GM12865 (cell line): ENCODE measurements around the gene ESRRA.

Experiments used
- DNase-seq: peaks from one replicate; pipeline ENCODE4 v3.0.0; 2010; ENCODE audit warnings: low read depth
- H3K4me3 ChIP-seq: 2 replicates; pipeline ENCODE4 v1.5.1; 2011; ENCODE audit warnings: mild to moderate bottlenecking, low read depth, low read length, control low read depth
- TF ChIP-seq, protein P1 (sequence below): IDR thresholded peaks from 2 replicates; pipeline ENCODE4 v1.5.1; 2011; ENCODE audit warnings: low read length, control low read depth, low read depth, inconsistent platforms; ENCODE audit not compliant: insufficient read depth; ENCODE audit errors: missing control alignments

Gene ESRRA

DNA sequence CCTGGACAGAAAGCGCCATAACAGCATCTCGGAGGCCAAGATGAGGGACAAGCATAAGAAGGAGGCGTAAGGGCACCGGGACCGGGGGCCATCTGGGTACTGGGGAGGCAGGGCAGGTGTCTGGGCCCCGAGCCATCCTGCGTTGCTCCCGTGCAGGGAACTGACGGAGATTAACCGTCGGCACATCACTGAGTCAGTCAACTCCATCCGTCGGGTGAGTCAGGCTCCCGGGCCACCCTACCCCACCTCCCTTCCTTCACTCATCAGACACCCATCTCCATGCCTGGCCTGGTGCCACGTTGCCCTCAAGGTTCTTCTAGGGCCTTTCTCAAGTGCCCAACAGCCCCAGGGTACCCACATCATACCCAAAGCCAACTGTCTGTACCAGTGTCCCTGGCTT, 39.0 kb upstream of the ESRRA start:
- H3K4me3 ChIP-seq = no peak overlapping the region
- TF ChIP-seq, protein P1, sequence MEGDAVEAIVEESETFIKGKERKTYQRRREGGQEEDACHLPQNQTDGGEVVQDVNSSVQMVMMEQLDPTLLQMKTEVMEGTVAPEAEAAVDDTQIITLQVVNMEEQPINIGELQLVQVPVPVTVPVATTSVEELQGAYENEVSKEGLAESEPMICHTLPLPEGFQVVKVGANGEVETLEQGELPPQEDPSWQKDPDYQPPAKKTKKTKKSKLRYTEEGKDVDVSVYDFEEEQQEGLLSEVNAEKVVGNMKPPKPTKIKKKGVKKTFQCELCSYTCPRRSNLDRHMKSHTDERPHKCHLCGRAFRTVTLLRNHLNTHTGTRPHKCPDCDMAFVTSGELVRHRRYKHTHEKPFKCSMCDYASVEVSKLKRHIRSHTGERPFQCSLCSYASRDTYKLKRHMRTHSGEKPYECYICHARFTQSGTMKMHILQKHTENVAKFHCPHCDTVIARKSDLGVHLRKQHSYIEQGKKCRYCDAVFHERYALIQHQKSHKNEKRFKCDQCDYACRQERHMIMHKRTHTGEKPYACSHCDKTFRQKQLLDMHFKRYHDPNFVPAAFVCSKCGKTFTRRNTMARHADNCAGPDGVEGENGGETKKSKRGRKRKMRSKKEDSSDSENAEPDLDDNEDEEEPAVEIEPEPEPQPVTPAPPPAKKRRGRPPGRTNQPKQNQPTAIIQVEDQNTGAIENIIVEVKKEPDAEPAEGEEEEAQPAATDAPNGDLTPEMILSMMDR = no peak
- no peak for DNase-seq

DNA sequence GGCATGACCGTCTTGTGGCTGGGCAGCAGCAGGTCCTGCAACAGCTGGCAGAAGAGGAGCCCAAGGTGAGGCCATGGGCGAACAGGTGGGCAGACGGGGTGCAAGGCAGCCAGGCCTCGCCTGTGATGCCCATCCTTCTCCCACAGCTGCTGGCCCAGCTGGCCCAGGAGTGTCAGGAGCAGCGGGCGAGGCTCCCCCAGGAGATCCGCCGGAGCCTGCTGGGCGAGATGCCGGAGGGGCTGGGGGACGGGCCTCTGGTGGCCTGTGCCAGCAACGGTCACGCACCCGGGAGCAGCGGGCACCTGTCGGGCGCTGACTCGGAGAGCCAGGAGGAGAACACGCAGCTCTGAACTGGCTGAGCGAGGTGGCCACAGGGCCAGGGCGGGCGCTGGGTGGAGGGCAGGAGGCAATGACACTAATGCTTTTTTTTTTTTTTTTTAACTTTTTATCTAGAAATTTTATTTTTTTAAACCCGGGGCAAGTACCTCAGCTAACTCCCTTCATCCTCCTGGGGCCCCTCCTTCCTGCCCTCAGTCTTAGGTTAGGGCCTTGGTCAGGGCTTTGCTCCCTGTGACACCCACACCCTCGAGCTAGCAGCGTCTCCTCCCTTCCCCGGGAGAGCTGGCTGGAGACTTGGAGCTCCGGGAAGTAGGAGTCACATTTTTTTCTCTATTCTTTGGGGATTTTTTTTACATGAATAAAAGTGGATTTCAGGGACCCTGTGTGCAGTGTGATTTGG, 37.9 kb upstream of the ESRRA start:
- no peak for DNase-seq
- TF ChIP-seq, protein P1 = no peak
- H3K4me3 ChIP-seq = no peak overlapping the region

DNA sequence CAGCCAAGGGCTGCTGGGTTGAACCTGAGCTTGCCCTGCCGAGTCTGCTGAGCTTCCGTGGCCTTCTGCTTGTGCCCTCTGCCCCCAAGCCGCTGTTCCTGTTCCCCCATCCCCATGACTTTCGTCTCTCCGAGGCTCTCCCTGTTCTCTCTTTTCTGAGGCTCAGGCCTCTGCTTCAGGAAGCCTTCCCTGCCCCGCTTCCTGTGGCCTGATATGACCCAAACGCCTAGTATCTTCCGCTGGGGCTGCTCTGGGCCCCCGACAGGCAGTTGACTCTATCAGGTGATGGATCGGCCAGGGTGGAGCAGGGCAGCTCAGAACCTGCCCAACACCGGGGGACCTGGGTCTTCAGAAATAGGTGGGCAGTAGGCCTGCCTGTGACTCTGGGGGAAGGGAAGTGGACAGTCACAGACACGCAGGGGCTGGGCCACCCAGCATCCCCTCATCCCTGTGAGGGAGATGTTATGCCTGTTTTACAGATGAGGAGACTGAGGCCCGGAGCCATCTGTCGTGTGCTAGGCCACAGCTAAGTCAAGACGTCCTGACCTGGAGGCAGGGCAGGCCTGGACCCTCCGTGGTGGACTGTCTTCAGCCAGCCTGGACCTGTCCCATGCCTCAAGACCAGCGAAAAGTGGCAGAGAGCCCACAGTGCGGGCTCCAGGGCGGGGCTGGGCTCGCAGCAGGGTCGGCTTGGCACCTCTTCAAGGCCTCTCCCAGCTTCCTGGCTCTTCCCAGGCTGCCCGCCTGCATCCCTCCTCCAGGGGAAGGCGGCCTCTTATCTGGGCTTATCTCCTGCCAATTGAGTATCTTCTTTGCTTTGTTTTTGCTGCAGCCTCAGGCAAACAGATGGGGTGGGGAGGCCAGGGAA, 37.1 kb upstream of the ESRRA start:
- no peak for DNase-seq
- TF ChIP-seq, protein P1 = no peak
- H3K4me3 ChIP-seq = peak overlapping the region; percentile 55

DNA sequence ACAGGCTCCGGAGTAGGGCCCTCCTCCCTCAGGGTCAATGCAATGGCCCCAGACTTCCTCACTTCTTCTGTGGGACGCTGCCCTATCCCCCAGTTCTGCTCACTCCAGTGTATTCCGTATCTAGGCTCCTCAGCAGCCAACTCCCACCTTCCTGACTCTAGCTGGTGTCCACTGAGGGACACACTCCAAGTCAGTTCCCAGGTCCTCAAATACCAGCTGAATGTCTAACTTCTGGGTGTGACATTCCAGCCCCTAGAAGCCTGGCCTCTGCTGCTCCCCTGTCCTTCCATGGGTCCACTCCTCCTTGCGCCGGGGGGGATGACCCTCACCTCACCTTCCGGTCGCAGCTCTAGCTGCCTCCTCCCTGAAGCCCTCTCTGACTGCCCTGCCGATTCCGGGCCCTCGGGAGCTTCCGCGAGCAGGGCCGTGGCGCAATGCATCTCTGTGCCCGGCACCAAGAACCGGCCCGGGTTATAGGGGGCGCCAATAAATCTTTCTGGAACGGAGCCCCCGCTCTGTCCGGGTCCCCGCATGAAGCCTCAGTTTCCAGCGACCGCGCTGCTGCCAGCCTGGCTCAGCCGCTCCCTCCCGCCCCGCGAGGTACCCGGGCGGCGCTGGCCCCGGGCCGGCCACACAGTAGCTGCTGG, 36.3 kb upstream of the ESRRA start:
- peak; percentile 83 for DNase-seq
- TF ChIP-seq, protein P1 = no peak
- peak overlapping the region; percentile 55 for H3K4me3 ChIP-seq

DNA sequence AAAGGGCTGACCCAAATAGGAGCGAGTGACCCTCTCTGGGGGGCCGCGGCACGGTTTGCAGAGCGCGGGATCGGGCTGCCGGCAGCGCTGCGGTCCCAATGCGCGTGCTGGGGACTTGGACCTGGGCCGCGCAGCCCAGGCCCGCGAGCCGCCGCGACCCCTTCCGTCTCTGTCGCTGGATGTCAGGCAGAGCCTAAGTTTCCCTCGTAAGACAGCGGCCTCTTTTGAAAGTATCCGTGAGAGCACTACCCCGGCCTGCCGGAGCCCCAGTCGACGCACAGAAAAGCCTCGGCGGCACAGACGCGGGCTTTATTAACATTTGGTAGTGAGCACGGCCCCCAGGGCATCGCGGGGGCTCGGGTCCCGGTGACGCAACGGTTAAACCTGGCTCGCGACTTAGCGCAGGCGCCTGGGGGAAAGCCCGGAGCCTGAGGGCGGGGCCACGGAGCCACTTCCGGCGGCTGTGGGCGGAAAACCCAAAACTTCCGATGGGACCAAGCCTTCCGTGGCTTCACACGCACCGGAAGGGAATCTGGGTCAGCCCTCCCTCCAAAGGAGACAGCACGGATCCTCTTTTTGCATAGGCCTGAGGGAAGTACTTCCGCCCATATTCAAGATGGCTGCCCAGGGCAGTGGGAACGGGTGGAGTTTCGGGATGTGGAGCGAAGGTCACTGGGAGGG, 35.6 kb upstream of the ESRRA start:
- H3K4me3 ChIP-seq = peak overlapping the region; percentile 55
- TF ChIP-seq, protein P1 = no peak

DNA sequence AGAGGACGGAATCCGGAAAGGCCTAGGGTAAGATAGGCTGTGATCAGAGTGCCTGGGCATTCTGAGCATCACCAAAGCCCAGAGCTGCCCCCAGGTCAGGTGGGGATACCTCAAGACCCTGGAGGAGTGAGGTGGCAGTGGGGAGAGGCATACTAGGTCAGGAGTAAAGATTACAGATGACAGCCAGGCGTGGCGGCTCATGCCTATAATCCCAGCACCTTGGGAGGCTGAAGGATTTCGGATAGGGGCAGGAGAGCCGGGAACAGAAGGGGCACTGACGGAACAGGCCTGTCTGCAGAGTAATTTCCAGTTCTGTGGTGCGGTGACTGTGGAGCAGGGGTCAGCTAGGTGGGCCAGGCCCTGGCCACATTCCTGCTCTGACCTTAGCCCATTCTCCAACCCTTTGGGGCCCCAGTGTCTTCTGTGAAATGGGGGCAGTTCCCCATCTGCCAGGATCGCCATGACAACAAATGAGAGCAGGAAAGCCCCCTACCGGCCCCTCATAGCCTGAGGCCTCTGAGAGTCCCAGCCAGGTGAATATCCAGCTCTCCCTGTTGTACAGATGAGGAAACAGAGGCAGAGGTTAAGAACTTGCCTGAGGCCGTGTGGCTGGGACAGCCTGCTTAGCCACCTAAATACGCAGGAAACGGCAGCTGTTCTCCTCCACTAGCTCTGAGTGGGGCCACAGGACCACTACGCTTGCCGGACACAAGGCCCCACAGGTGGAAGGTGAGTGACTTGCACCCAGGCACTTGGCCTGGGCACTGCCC, 30.1 kb upstream of the ESRRA start:
- H3K4me3 ChIP-seq = no peak overlapping the region
- TF ChIP-seq, protein P1 = no peak
- no peak for DNase-seq

More for the DNA sequence above, 35.6 kb upstream of the ESRRA start:
- peak; percentile 100 for DNase-seq
